PC-3 (cell line): ENCODE measurements around the gene PITPNM2. TPM values are rescaled to one million over a fixed set of nuclear protein-coding genes. Genes with fewer than 3 reads are reported as not detected.
A peak's percentile ranks its signal among the peaks of the same experiment; 100 is the strongest.

Experiments
- ATAC-seq: fragments of 200-7000 bp; cut with Tn5 transposase; 2 replicates; pipeline ENCODE4 v1.9.1; 2020; ENCODE audit warnings: mild to moderate bottlenecking, moderate library complexity
- BruUV-seq: library from RNA; stranded (reverse); fragments of 400-500 nt; replicated peaks from 2 replicates; lab custom pipeline; 2021; lab: Mats Ljungman, UMichigan
- CTCF ChIA-PET: fragments of 300-600 bp; sonication (Branson Sonifier 250); formaldehyde crosslinking; loops from one replicate; lab custom pipeline; 2022; ENCODE audit warnings: antibody characterized with exemption; lab: Charles Lee
- POLR2A ChIA-PET: fragments of 300-600 bp; sonication (Branson Sonifier 250); formaldehyde crosslinking; loops from one replicate; lab custom pipeline; 2022; ENCODE audit warnings: antibody characterized with exemption; ENCODE audit not compliant: unreplicated experiment; lab: Charles Lee
- DNase-seq: peaks from one replicate; pipeline ENCODE4 v3.0.0-alpha.2; 2015
- H2AFZ ChIP-seq: fragments of 300-600 bp; sonication (generic); 2 replicates; pipeline ENCODE4 v1.6.0; 2016; ENCODE audit warnings: antibody characterized with exemption, low read length
- H3F3A ChIP-seq: fragments of 300-600 bp; sonication (generic); one replicate; pipeline ENCODE4 v1.6.0; 2017; ENCODE audit warnings: antibody characterized with exemption, low read length, control low read depth, mild to moderate bottlenecking; ENCODE audit not compliant: unreplicated experiment
- H3K27ac ChIP-seq: fragments of 300-600 bp; sonication (generic); 2 replicates; pipeline ENCODE4 v1.5.1; 2016; ENCODE audit warnings: mild to moderate bottlenecking, low read length
- H3K27me3 ChIP-seq: fragments of 300-600 bp; sonication (generic); 2 replicates; pipeline ENCODE4 v1.6.1; 2016; ENCODE audit warnings: low read length, mixed read lengths
- H3K36me3 ChIP-seq: fragments of 300-600 bp; sonication (generic); 2 replicates; pipeline ENCODE4 v1.6.1; 2016; ENCODE audit warnings: low read depth, mixed run types, low read length, mixed read lengths
- H3K4me1 ChIP-seq: fragments of 300-600 bp; sonication (generic); 2 replicates; pipeline ENCODE4 v1.5.1; 2016; ENCODE audit warnings: low read length; ENCODE audit not compliant: insufficient read depth
- H3K4me2 ChIP-seq: fragments of 300-600 bp; sonication (generic); 2 replicates; pipeline ENCODE4 v1.6.0; 2016; ENCODE audit warnings: low read length
- H3K4me3 ChIP-seq: fragments of 300-600 bp; sonication (generic); 2 replicates; pipeline ENCODE4 v1.5.1; 2016; ENCODE audit warnings: mild to moderate bottlenecking, low read length, mixed read lengths
- H3K79me2 ChIP-seq: fragments of 300-600 bp; sonication (generic); 2 replicates; pipeline ENCODE4 v1.6.1; 2017; ENCODE audit warnings: low read length, mixed read lengths
- H3K9ac ChIP-seq: fragments of 300-600 bp; sonication (generic); 2 replicates; pipeline ENCODE4 v1.6.0; 2016; ENCODE audit warnings: mild to moderate bottlenecking, low read length
- H3K9me2 ChIP-seq: fragments of 300-600 bp; sonication (generic); replicated peaks from 2 replicates; pipeline ENCODE4 v1.6.1; 2016; ENCODE audit warnings: mixed run types, low read length, mixed read lengths
- H3K9me3 ChIP-seq: fragments of 300-600 bp; sonication (generic); 2 replicates; pipeline ENCODE4 v1.6.1; 2016; ENCODE audit warnings: low read length, mixed read lengths
- H4K20me1 ChIP-seq: fragments of 300-600 bp; sonication (generic); 2 replicates; pipeline ENCODE4 v1.6.1; 2016; ENCODE audit warnings: low read length, mixed read lengths
- EZH2 ChIP-seq: fragments of 300-600 bp; sonication (generic); IDR thresholded peaks from one replicate; pipeline ENCODE4 v1.6.1; 2017; ENCODE audit warnings: antibody characterized with exemption, mild to moderate bottlenecking, low read length; ENCODE audit not compliant: unreplicated experiment
- EZH2phosphoT487 ChIP-seq: fragments of 300-600 bp; sonication (generic); IDR thresholded peaks from 2 replicates; pipeline ENCODE4 v1.6.1; 2018; ENCODE audit warnings: mild to moderate bottlenecking, antibody characterized with exemption, low read length, borderline replicate concordance
- intact Hi-C: fragments of 100-400 bp; cut with micrococcal nuclease; formaldehyde crosslinking; loops from 2 replicates; pipeline ENCODE4 v1.9.0; 2023
- total RNA-seq: library from RNA; depleted of rRNA; stranded (reverse); fragments of >200 nt; gene quantifications from 2 replicates; pipeline ENCODE4 v1.2.3, GENCODE V29; 2014
- TF ChIP-seq, protein P1 (sequence below): fragments of 300-600 bp; sonication (generic); conservative IDR thresholded peaks from 2 replicates; pipeline ENCODE4 v1.5.1; 2017; ENCODE audit warnings: antibody characterized with exemption, low read depth, mild to moderate bottlenecking, low read length

The PITPNM2 gene
- total RNA-seq, 1 experiment from 2014 or later, result 5.6 TPM

DNA sequence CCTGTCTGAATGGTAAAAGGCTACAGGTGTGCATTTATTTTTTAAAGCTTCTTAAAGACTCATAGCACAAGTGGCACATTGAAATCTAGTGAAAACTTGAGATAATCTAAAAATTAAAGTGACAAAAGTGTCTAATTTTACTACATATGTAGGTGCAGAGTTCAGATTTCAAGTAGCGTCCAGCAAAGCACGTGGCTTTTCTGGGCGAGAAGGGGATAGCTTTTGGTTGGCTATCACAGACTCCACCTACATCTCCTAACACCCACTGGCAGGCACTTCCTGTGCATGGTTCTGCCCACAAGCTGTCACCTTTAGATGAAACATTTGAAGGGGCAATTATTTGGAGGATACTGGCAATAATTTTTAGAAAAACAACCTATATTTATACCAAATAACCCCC is 1.9 kb upstream of the PITPNM2 start:
- no peak overlapping the region for H3K9ac ChIP-seq
- no peaks in the 10 kb centered on the region for H3K9me2 ChIP-seq
- H3K79me2 ChIP-seq, result peaks cover 7% of the 10 kb centered on the region; the same call in 1 of the 2 replicates
- no peaks in the 10 kb centered on the region for H3K27me3 ChIP-seq
- H4K20me1 ChIP-seq, result no peaks in the 10 kb centered on the region
- BruUV-seq, result no TSS peak
- peaks cover 4% of the 10 kb centered on the region; the same call in 1 of the 2 replicates for H3K36me3 ChIP-seq
- no peak for ATAC-seq
- no peak for DNase-seq
- H2AFZ ChIP-seq, result no peak overlapping the region
- TF ChIP-seq, protein P1, sequence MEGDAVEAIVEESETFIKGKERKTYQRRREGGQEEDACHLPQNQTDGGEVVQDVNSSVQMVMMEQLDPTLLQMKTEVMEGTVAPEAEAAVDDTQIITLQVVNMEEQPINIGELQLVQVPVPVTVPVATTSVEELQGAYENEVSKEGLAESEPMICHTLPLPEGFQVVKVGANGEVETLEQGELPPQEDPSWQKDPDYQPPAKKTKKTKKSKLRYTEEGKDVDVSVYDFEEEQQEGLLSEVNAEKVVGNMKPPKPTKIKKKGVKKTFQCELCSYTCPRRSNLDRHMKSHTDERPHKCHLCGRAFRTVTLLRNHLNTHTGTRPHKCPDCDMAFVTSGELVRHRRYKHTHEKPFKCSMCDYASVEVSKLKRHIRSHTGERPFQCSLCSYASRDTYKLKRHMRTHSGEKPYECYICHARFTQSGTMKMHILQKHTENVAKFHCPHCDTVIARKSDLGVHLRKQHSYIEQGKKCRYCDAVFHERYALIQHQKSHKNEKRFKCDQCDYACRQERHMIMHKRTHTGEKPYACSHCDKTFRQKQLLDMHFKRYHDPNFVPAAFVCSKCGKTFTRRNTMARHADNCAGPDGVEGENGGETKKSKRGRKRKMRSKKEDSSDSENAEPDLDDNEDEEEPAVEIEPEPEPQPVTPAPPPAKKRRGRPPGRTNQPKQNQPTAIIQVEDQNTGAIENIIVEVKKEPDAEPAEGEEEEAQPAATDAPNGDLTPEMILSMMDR, result no peak
- TF ChIP-seq EZH2 (no peak), EZH2phosphoT487 (no peak)
- POLR2A ChIA-PET, result no interaction called here
- H3K4me3 ChIP-seq, result no peak overlapping the region
- no peaks in the 10 kb centered on the region for H3F3A ChIP-seq
- no peak overlapping the region for H3K27ac ChIP-seq
- no peaks in the 10 kb centered on the region for H3K9me3 ChIP-seq
- H3K4me1 ChIP-seq, result peaks cover 17% of the 10 kb centered on the region
- CTCF ChIA-PET, result no interaction called here
- intact Hi-C loops, result loop anchor here (5.0 kb wide), 1 partner anchor 66 kb away; no protein-coding TSS in a partner anchor
- H3K4me2 ChIP-seq, result no peak overlapping the region

DNA sequence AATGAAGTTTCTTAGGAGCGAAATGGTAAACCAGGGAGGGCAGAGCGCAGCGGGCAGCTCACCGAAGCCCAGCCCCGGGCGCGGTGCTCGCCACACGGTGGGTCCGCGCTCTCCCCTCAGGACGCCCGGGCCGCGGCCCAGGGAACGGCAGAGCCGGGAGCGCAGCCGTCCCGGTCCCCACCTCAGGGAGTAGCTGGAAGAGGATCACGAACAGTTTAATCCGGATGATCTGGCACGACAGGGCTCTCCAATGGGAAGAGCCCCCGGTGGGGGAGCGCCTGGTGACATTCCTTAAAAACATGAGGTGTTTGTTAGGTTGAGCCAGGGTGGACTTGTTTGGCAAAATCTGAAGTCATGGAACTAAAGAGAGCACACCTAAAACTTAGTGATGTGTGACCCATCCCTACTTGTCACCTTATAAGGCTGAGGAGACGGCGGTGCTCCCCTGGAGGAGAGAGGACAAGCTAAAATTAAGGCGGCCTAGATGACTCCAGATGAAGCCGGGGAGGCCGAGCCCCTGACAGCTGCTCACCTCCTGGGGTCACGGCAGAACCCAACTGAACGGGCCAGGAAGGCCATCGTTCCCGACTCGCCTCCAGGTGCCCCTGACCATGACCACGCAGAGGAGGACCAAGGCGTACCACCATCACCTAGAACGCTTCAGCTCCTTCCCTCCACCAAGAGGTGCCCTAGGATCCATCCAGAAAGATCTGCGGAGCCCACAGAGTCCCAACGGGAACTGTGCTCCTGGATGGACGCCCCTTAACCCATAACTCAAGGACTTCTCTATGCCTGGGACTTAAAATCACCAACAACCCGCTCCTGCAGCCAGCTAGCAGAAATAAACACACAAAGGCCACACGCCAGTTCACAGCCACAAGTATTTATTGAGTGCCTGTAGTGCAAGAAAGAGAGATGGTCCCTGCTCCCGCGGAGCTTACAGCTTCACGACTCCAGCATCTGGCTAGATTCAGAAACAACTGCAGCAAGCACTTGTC is 866 bp upstream of the PITPNM2 start:
- no TSS peak for BruUV-seq

More for the DNA sequence above, 866 bp upstream of the PITPNM2 start:
- CTCF ChIA-PET, result interaction anchor here (0.6 kb wide), 1 partner anchor 10 kb away, joined by 7 read pairs; no protein-coding TSS in a partner anchor
- DNase-seq, result no peak
- H3K4me2 ChIP-seq, result peak overlapping the region; percentile 91
- H3K27ac ChIP-seq, result no peak overlapping the region
- H3K79me2 ChIP-seq, result peaks cover 11% of the 10 kb centered on the region; the same call in 1 of the 2 replicates
- H3K27me3 ChIP-seq, result no peaks in the 10 kb centered on the region
- intact Hi-C loops, result loop anchor here (2.0 to 5.0 kb wide), 2 partner anchors 64 to 109 kb away; no protein-coding TSS in a partner anchor
- H4K20me1 ChIP-seq, result no peaks in the 10 kb centered on the region
- peak overlapping the region; percentile 86 for H2AFZ ChIP-seq
- TF ChIP-seq, protein P1, result no peak
- TF ChIP-seq EZH2 (no peak), EZH2phosphoT487 (no peak)
- H3K4me3 ChIP-seq, result peak overlapping the region; percentile 80
- H3K9me2 ChIP-seq, result no peaks in the 10 kb centered on the region
- H3F3A ChIP-seq, result no peaks in the 10 kb centered on the region
- peaks cover under 1% of the 10 kb centered on the region; the same call in 1 of the 2 replicates for H3K36me3 ChIP-seq
- peak; percentile 8; the same call in 1 of the 2 replicates for ATAC-seq
- POLR2A ChIA-PET, result interaction anchor here (1.0 kb wide), 1 partner anchor 81 kb away, joined by 14 read pairs; no protein-coding TSS in a partner anchor
- H3K4me1 ChIP-seq, result peaks cover 17% of the 10 kb centered on the region
- H3K9ac ChIP-seq, result peak overlapping the region; percentile 78
- H3K9me3 ChIP-seq, result no peaks in the 10 kb centered on the region
